GM06990 (cell line): ENCODE data around the gene GPRASP2.
"Not testable (repeated sequence)": the region's sequence is repeated elsewhere in the genome, so short reads cannot be mapped to it uniquely, and the experiment has no call there.

ENCODE experiments used
- DNase-seq: peaks from one replicate; pipeline ENCODE4 v3.0.0-alpha.2; 2011; ENCODE audit not compliant: insufficient read length; ENCODE audit errors: extremely low read depth
- H3K27me3 ChIP-seq: replicated peaks from 2 replicates; pipeline ENCODE4 v1.6.0; 2011; ENCODE audit warnings: low read length; ENCODE audit not compliant: control insufficient read depth, insufficient read depth
- H3K36me3 ChIP-seq: 2 replicates; pipeline ENCODE4 v1.5.1; 2011; ENCODE audit warnings: low read length; ENCODE audit not compliant: control insufficient read depth, insufficient read depth
- H3K4me3 ChIP-seq: replicated peaks from 2 replicates; pipeline ENCODE4 v1.5.1; 2011; ENCODE audit warnings: low read depth, mild to moderate bottlenecking, control low read depth, low read length
- TF ChIP-seq, protein P1 (sequence below): IDR thresholded peaks from 2 replicates; pipeline ENCODE4 v1.5.1; 2011; ENCODE audit warnings: low read length, control low read depth, mild to moderate bottlenecking, inconsistent platforms; ENCODE audit not compliant: insufficient read depth, poor library complexity, severe bottlenecking

Gene GPRASP2

DNA sequence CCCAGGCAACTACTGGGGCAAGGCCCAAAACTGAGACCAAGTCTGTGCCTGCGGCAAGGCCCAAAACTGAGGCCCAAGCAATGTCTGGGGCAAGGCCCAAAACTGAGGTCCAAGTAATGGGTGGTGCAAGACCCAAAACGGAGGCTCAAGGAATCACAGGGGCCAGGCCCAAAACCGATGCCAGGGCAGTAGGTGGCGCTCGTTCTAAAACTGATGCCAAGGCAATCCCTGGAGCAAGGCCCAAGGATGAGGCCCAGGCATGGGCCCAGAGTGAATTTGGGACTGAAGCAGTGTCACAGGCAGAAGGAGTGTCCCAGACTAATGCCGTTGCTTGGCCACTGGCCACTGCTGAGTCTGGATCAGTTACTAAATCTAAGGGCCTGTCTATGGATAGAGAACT, 2.7 kb downstream of the GPRASP2 start:
- no peaks in the 10 kb centered on the region for H3K27me3 ChIP-seq
- TF ChIP-seq, protein P1, sequence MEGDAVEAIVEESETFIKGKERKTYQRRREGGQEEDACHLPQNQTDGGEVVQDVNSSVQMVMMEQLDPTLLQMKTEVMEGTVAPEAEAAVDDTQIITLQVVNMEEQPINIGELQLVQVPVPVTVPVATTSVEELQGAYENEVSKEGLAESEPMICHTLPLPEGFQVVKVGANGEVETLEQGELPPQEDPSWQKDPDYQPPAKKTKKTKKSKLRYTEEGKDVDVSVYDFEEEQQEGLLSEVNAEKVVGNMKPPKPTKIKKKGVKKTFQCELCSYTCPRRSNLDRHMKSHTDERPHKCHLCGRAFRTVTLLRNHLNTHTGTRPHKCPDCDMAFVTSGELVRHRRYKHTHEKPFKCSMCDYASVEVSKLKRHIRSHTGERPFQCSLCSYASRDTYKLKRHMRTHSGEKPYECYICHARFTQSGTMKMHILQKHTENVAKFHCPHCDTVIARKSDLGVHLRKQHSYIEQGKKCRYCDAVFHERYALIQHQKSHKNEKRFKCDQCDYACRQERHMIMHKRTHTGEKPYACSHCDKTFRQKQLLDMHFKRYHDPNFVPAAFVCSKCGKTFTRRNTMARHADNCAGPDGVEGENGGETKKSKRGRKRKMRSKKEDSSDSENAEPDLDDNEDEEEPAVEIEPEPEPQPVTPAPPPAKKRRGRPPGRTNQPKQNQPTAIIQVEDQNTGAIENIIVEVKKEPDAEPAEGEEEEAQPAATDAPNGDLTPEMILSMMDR: peak; percentile 41
- no peak overlapping the region for H3K4me3 ChIP-seq
- no peak for DNase-seq
- H3K36me3 ChIP-seq: no peaks in the 10 kb centered on the region

DNA sequence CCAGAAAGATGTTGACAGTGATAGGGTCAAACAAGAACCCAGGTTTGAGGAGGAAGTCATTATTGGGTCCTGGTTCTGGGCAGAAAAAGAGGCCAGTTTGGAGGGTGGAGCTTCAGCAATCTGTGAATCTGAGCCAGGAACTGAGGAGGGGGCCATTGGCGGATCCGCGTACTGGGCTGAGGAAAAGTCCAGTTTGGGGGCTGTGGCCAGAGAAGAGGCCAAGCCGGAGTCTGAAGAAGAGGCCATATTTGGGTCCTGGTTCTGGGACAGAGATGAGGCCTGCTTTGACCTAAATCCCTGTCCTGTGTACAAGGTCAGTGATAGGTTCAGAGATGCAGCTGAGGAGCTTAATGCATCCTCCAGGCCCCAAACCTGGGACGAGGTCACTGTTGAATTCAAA, 3.7 kb downstream of the GPRASP2 start:
- Histone ChIP-seq H3K27me3 (no peaks in the 10 kb centered on the region), H3K36me3 (no peaks in the 10 kb centered on the region), H3K4me3 (no peak overlapping the region)
- TF ChIP-seq, protein P1: no peak
- DNase-seq: no peak

DNA sequence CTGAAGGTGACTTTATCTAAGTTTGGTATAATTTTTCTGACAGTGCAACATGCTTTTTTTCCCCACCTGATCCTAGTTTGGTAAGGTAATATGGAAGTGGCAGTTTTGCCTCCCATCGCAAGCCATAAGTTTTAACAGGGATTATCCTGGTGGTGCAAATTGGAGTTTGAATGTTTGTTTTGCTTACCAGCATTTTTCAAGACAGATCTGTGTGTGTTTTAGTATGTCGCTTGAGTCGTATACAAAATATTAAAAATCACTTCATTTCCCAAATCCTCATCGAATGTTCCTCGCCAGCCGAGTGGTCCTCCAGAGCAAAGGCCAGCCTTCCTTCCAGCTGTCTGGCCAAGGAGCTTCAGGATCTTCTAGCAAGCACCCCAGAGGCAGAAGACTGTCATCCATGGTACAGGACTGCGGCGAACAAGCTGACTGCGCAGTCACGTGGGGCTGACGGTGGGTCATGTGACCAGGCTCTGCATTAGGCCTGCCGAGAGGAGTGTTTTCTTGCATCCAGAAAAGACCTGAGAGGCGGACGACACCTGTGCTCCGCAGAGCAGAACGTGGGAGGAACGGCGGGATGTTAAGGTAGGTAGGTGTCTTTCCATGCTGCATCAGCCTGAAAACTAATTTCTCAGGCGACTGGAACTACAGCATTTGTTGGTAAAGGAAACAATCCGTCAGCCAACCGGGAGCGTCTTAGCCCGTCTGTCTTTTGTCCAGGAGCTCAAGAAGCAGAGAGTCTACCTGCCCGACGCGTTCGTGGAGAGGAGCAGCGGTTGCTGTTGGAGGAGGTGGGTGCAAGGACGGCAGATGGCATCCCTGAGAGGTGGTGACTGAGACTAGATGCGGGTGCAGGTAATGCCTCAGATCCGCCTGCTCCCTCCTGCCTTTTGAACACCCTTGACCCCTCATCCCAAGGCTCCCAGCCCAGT, 8.3 kb downstream of the GPRASP2 start, which contains the start of gene GPRASP3:
Gene GPRASP3 (plus strand): TSS at position 507 of the 932 bp plus-strand sequence. CDS start 28,253 bp downstream, outside the sequence.
- Histone ChIP-seq H3K4me3 (peak within 1 kb of the TSS; percentile 48), H3K36me3 (no peaks in the 10 kb centered on the region), H3K27me3 (no peaks in the 10 kb centered on the region)
- peak; percentile 42 for DNase-seq
- TF ChIP-seq, protein P1: no peak

DNA sequence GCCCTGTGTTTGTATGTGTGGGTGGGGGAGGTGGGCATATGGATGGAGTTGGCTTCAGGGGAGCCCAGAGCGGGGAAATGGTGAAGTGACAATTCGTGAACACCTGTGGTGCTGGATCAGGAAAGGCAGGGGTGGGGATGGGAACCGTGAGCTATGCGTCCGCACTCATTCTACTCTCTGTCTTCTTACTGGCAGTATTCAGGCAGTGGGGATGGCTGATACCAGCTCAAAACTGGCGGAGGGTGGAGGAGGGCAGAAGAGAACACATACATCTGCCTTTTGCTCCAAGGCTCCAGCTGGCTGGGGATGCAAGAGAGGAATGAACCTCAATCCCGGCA, 8.9 kb downstream of the GPRASP2 start:
- not testable (repeated sequence) for H3K36me3 ChIP-seq, DNase-seq, H3K4me3 ChIP-seq, H3K27me3 ChIP-seq

DNA sequence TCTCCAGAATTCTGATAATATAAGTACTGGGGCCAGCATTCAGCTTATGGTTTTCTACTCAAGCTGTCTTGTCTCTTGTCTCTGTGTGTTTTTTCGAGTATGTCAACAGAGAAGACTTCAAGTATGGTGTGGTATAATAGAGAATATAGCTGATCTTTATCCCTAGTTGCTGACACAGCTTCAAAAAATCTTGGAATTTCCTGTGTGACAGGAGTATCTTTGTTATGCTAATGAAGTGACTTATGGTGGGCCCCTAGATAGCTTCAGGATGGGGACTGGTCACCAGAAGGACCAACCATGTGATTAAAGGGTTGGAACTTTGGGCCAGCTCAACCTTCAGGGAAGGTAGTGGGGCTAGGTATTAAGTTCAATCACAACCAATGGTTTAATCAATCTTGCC, 11.2 kb downstream of the GPRASP2 start:
- no peak for DNase-seq
- Histone ChIP-seq H3K27me3 (no peaks in the 10 kb centered on the region), H3K4me3 (no peak overlapping the region), H3K36me3 (no peaks in the 10 kb centered on the region)
- TF ChIP-seq, protein P1: no peak

DNA sequence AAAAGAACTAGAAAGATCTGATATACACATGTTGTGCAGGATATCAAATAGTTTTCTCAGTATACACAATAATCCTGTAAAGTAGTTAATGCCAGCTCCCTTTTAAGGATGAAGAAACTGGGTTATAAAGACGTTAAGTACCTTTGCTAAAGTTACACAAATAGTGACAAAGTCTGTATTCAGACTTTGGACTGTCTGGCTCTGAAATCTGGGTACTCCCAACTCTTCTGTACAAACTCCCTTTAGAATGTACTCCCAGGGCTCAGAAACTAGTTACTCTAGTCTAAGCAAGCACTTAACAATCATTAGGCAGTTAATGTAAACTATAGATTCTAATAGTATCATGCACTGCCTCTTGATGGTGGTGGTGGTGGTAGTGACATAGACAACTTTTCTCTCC, 15.5 kb downstream of the GPRASP2 start:
- TF ChIP-seq, protein P1: no peak
- DNase-seq: no peak
- no peaks in the 10 kb centered on the region for H3K36me3 ChIP-seq
- H3K27me3 ChIP-seq: no peaks in the 10 kb centered on the region
- no peak overlapping the region for H3K4me3 ChIP-seq
